Activated effector memory CD4-positive, alpha-beta T cell treated with Interleukin-2 at 50 U/mL for 16 hours (primary cell): Measurements from ENCODE around the gene COL16A1.
"Not testable (repeated sequence)": the region's sequence is repeated elsewhere in the genome, so short reads cannot be mapped to it uniquely, and the experiment has no call there.

ENCODE experiments used
- DNase-seq: peaks from one replicate; pipeline ENCODE4 v3.0.0-alpha.2; 2020

The COL16A1 gene

GRCh38 chr1:31732751-31733289 is 29.0 kb upstream of the COL16A1 start:
- DNase-seq, result no peak

GRCh38 chr1:31732343-31732742 is 28.5 kb upstream of the COL16A1 start:
- DNase-seq, result no peak

- no peak for DNase-seq
Observed at GRCh38 chr1:31731049-31731565, 27.3 kb upstream of the COL16A1 start.

GRCh38 chr1:31730336-31731048 is 26.7 kb upstream of the COL16A1 start:
- DNase-seq, result no peak

GRCh38 chr1:31727849-31728248 is 24.0 kb upstream of the COL16A1 start:
- no peak for DNase-seq

- no peak for DNase-seq
Observed at GRCh38 chr1:31727195-31727594, 23.4 kb upstream of the COL16A1 start.

GRCh38 chr1:31726715-31727114 is 22.9 kb upstream of the COL16A1 start:
- DNase-seq, result no peak

- DNase-seq, result no peak
Observed at GRCh38 chr1:31725777-31726535, 22.1 kb upstream of the COL16A1 start.

- DNase-seq, result no peak
Observed at GRCh38 chr1:31725134-31725533, 21.3 kb upstream of the COL16A1 start.

GRCh38 chr1:31723828-31724359 is 20.1 kb upstream of the COL16A1 start:
- no peak for DNase-seq

- no peak for DNase-seq
Observed at GRCh38 chr1:31718327-31718897, 14.6 kb upstream of the COL16A1 start.

GRCh38 chr1:31717341-31717740 is 13.5 kb upstream of the COL16A1 start:
- DNase-seq, result no peak

- DNase-seq, result no peak
Observed at GRCh38 chr1:31715873-31716220, 12.0 kb upstream of the COL16A1 start.

- DNase-seq, result no peak
Observed at GRCh38 chr1:31715087-31715872, 11.5 kb upstream of the COL16A1 start.

GRCh38 chr1:31714442-31715086 is 10.7 kb upstream of the COL16A1 start:
- DNase-seq, result no peak

GRCh38 chr1:31712630-31713029 is 8.8 kb upstream of the COL16A1 start:
- no peak for DNase-seq

- no peak for DNase-seq
Observed at GRCh38 chr1:31712068-31712467, 8.3 kb upstream of the COL16A1 start.

GRCh38 chr1:31708324-31708723 is 4.5 kb upstream of the COL16A1 start:
- DNase-seq, result no peak

- DNase-seq, result no peak
Observed at GRCh38 chr1:31707711-31708110, 3.9 kb upstream of the COL16A1 start.

GRCh38 chr1:31707059-31707600 is 3.3 kb upstream of the COL16A1 start:
- not testable (repeated sequence) for DNase-seq

GRCh38 chr1:31706384-31707058 is 2.7 kb upstream of the COL16A1 start:
- DNase-seq, result no peak
